GM18508 (cell line): ENCODE results near the gene MOGAT1.

Experiments
- ATAC-seq: cut with Tn5 transposase; IDR thresholded peaks from one replicate; pipeline ENCODE4 v1.9.1; 2021; ENCODE audit warnings: moderate number of reproducible peaks; ENCODE audit not compliant: insufficient read depth, unreplicated experiment

MOGAT1 gene

GRCh38 chr2:222671259-222672067 lies at the start of gene MOGAT1:
MOGAT1 (plus strand) TSS chr2:222671658; CDS start chr2:222671786, 128 bp downstream.
- no peak for ATAC-seq

GRCh38 chr2:222621893-222622292 lies 49.6 kb upstream of the MOGAT1 start:
- ATAC-seq, result no peak

- ATAC-seq, result no peak
Observed at GRCh38 chr2:222622910-222623309, 48.5 kb upstream of the MOGAT1 start.

- ATAC-seq, result no peak
Observed at GRCh38 chr2:222623756-222624309, 47.6 kb upstream of the MOGAT1 start.

GRCh38 chr2:222627764-222628163 lies 43.7 kb upstream of the MOGAT1 start:
- ATAC-seq, result no peak

GRCh38 chr2:222635295-222635694 lies 36.2 kb upstream of the MOGAT1 start:
- no peak for ATAC-seq

GRCh38 chr2:222637067-222637466 lies 34.4 kb upstream of the MOGAT1 start:
- no peak for ATAC-seq

GRCh38 chr2:222641336-222641735 lies 30.1 kb upstream of the MOGAT1 start:
- ATAC-seq, result no peak

- no peak for ATAC-seq
Observed at GRCh38 chr2:222643134-222643533, 28.3 kb upstream of the MOGAT1 start.

GRCh38 chr2:222646008-222646407 lies 25.4 kb upstream of the MOGAT1 start:
- no peak for ATAC-seq

GRCh38 chr2:222649801-222650200 lies 21.7 kb upstream of the MOGAT1 start:
- no peak for ATAC-seq

GRCh38 chr2:222651718-222652418 lies 19.6 kb upstream of the MOGAT1 start:
- no peak for ATAC-seq

- ATAC-seq, result no peak
Observed at GRCh38 chr2:222652491-222653255, 18.8 kb upstream of the MOGAT1 start.

- ATAC-seq, result no peak
Observed at GRCh38 chr2:222653280-222653679, 18.2 kb upstream of the MOGAT1 start.

GRCh38 chr2:222655787-222656525 lies 15.5 kb upstream of the MOGAT1 start, which contains the start of gene FARSB:
FARSB (minus strand) TSS chr2:222656092; CDS start chr2:222656073, 19 bp downstream.
- peak; percentile 74 for ATAC-seq

GRCh38 chr2:222656526-222657446 lies 14.7 kb upstream of the MOGAT1 start:
- ATAC-seq, result peak; percentile 19

- ATAC-seq, result no peak
Observed at GRCh38 chr2:222663479-222663878, 8.0 kb upstream of the MOGAT1 start.

GRCh38 chr2:222668494-222669154 lies 2.8 kb upstream of the MOGAT1 start:
- no peak for ATAC-seq
